Stimulated activated CD8-positive, alpha-beta memory T cell treated with anti-CD3 and anti-CD28 coated beads, Interleukin-4, amount 100 ng/mL, for 1 hour (primary cell): Measurements from ENCODE around the gene RPLP2.
A peak's percentile ranks its signal among the peaks of the same experiment; 100 is the strongest.

Experiments
- DNase-seq, 2 donors: peaks; one replicate each; pipeline ENCODE4 v3.0.0-alpha.2; 2020; ENCODE audit warnings: low read depth in 2 of 2, low spot score in 1 of 2

Gene RPLP2

GRCh38 chr11:790721-791564 lies 18.8 kb upstream of the RPLP2 start:
- no peak for DNase-seq

- DNase-seq = no peak
These were observed 17.9 kb upstream of the RPLP2 start for GRCh38 chr11:791658-792534.

DNA sequence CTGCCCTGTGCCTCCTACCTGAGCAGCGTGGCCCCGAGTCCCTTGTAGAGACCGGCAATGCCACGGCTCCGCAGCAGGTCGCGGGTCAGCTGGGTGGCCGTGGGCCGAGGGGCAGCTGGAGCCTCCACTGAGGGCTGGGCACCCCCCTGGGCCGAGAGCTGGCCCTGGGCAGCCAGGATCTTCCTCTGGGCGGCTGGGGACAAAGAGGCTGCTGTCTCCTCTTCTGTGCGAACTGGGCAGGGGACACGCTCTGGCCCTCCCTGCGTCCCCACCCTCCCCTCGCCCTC lies 17.3 kb upstream of the RPLP2 start:
- no peak for DNase-seq

DNA sequence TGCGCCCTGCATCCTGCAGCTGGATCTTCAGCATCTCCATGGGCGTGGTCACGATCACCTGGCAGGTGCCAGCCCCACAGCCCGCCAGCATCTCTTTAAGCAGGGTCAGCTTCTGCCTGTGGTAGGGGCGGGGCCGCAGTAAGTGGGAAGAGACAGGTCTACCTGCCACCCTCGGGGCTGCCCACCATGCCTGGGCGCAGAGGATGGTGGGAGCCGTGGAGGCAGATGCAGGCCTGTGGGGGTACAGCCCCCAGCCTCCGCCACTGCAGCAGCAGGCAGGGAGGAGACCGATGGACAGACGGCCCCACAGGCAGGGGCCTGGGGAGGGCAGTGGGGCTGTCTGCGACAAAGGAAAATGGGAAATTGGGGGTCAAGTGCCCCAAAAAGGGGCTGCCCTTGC lies 16.9 kb upstream of the RPLP2 start:
- no peak for DNase-seq

DNA sequence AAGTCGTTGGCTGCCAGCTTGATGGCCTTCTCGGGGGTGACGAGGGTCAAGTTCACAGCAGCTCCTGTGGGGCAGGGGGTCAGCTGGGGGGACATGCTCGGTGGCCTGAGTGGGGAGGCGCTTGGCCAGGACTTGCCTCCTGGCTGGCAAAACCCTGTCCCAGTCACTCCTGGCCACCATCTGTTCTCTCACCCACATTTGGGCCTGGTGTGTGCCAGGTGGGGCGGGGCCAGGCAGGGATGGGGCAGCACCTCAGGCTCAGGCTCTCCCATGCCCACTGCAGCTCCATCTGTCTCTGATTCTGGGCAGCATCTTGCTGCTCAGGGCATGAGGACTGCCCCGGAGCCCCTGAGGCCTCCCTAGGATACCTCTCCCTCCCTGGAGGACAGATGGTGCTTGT lies 16.2 kb upstream of the RPLP2 start:
- DNase-seq = no peak

DNA sequence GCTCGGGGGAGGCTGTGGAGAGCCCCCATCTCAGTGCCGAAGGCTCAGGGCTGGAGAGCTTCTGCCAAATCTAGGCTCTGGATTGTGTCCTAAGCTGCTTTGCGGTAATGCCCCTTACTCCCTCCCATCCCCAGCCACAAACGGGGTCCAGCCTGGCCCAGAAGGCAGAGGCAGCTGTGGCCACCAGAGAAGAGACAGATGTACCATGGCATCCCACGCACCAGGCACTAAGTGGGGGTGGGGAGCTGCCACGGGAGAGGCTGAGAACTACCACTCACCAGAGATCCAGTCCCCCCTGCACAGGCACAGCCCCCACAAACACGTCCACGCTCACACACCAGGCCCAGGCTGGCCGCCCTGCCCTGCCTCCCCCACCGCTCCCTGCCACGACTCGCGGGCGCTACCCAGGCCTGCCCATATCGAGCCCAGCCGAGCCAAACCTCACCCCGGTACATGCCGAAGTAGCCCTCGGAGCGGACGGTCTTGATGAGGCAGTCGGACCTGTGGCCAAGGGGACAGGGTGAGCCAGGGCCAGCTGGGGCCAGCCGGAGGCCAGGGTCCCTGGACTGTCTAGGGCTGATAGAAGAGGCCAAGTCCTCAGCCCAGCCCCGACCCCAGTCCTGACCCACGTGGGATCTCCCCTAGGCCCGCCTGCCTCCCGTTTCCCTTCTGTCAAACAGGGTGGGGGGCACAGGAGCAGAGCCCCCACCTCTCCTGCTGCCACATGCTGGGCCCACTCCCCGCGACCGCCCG lies 15.6 kb upstream of the RPLP2 start:
- no peak for DNase-seq

- no peak for DNase-seq
These were observed 14.8 kb upstream of the RPLP2 start for GRCh38 chr11:794766-795633.

DNA sequence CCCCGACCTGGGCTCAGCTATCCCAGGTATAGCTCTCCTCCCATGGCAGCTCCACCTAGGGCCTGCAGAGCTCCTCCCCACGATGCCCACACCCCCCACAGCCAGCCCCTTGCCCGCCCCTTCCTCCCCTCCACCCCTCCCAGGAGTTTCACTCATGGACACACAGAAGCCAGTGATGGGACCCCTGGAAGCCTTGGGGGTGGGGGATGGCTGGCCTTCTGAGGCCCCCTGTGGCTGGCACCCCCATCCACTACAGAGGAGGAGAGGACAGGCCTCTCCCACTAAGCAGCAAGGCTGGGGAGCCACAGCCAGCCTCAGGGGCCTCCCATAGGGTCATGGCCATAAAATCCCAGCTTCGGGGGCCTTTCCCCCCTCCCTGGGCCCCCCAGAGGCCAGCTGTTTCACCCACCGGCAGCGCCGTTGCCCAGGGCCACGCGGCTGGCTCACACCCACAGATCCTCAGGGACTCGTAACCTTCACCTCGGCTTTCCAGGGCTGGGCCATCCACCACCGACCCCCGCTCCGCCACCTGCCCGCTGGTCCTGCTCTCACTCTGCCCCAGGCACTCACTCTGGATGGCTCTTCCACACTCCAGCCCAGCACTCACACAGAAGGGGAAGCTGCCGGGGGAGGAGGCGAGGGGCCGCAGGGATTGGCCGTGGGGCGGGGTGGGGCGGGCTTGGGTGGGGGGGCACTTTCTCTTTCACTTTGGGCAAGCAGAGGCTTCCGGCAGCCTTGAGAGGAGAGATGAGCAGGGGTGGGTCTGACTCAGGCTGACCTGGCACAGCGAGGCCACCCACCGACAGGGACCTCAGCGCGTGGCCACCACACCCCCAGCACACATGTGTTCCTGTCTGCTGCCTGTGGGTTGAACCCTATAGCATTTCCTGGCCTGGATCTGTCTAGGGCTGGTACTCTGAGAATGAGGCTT lies 13.9 kb upstream of the RPLP2 start:
- DNase-seq = peak in 1 of 2 donors; percentile 46

- DNase-seq = no peak
These were observed 13.0 kb upstream of the RPLP2 start for GRCh38 chr11:796565-797295.

DNA sequence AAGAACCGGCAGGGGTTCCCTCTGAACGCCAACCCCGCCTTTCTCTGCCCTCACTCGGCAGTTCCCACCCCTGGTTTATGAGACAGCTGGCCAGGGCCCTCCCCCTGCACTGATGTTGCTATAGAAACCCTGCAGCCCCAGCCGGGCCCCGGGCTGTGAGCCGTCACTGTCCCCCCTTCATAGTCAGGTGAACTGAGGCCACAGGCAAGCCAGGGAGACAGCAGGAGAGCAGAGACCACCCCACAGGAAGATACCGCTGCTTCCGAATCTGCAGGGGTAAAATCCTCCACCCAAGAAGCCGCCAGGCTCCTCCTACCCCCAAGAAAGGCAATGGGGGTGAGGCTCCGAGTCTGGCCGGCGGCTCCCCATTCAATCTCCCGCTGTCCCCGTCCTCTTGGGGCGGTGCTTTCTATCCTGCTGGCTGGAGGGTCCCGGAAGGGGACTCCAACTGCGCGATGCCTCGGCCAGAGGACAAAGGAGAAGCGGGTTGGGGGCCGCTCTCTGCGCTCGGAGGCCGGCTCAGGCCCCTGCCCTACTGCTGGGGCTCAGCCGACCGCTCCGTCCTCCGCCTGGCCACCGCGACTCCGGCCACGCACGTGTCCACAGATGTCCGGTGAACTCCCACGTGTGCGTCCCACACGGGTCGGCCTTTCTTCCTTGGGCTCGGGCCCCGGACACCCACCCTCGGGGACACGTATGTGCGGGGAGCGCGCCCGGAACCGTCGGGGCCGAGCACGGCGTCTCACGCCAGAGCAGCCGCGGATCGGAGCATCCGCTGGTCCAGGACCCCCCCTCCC lies 12.3 kb upstream of the RPLP2 start:
- DNase-seq = peak in 1 of 2 donors; percentile 47

DNA sequence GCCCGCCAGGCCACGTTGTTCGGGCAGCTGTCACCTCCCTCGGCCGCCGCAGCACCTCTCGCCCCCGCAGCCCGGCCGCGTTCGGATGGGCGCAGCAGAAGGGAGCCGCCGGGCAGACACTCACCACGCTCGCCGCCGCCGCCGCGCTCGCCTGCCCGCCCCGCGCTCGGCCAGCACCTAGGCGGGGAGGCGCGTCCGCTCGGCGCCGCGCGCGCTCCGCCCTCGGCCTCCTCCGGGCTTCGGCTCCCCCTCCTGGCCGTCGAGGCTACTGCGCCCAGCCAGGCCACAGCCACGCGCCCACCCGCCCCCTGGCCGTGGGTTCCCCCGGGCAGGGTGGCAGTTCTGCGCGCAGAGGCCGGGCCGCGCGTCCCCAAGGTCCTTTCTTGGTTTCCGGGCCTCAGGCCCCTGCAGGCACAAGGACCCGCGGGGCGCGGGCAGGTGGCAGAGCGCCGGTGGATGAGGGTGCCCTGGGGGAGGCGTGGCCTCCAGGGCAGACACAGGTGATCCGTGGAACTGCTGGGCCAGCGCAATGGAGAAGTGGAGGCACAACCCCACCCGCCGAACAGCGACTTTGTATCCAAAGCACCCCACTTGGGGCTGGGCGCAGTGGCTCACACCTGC lies 11.6 kb upstream of the RPLP2 start, which contains the start of gene SLC25A22:
Gene SLC25A22, minus strand, starts transcription at position 189 of the 621 bp plus-strand sequence. CDS start 3,275 bp downstream, outside the sequence.
- peak; percentile 61 to 69 for DNase-seq

DNA sequence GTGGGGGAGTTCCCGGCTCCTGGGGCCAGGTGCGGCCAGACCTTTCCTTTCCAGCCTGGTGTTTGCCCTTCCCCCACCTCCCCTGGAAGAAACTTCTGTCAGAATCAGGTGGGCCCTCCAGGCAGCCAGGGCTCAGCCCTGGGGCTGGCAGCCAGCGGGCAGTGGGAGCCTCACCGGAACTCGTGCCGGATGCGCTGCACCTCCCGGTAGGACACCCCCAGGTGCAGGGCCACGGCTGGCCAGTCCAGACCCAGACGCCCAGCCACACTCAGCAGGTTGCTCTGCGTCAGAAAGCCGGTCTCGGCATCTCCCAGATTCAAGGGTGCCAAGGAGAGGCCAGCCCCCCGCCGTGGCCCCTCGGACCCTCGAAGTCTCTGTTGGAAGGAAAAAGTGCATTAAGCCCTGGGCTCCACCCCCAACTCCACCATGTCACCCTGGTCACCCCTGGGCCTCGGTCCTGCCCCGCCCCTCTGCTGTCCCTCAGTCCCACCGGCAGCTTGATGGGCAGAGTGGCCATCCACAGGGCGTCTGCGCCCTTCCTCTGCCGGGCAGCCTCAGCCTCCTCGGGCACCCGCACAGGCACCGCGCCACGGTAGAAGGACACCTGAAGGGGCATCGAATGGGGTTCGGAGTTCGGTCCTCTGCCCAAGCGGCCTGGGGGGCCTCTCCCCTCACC lies 10.0 kb upstream of the RPLP2 start:
- DNase-seq = no peak

- no peak for DNase-seq
These were observed 9.3 kb upstream of the RPLP2 start for GRCh38 chr11:800473-800872.

- no peak for DNase-seq
These were observed 8.5 kb upstream of the RPLP2 start for GRCh38 chr11:801097-801780.

- DNase-seq = no peak
These were observed 7.6 kb upstream of the RPLP2 start for GRCh38 chr11:802018-802617.
